Activated CD8-positive, alpha-beta memory T cell treated with anti-CD3 and anti-CD28 coated beads for 48 hours (primary cell): ENCODE data around the gene CUZD1.

Source experiments
- DNase-seq, 3 experiments: peaks; one replicate each; pipeline ENCODE4 v3.0.0-alpha.2; 2020; ENCODE audit warnings: low read depth in 2 of 3, low spot score in 2 of 3

Gene CUZD1

DNA sequence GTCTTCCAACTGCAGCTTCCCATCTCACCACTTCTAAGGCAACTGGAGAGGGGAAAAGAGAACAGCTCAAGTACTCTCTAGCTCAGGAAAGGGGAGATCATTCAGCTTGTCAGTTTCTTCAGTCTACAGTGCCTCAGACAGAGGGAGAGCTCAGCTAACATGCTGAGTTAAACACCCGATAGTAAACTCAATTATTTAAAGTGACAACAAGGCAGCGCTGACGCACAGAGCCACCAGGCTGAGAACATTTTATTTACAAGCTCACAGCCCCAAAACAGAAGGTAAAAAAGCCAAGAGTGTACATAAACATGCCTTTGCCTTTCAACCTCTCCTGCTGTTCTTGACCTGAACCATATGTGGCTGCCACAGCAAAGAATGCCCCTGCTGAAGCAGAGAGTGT, 10.1 kb upstream of the CUZD1 start:
- no peak for DNase-seq

- DNase-seq: no peak
Measured at GRCh38 chr10:122854648-122855047, 9.0 kb upstream of the CUZD1 start.

GRCh38 chr10:122853665-122854313, 8.1 kb upstream of the CUZD1 start:
- no peak for DNase-seq

DNA sequence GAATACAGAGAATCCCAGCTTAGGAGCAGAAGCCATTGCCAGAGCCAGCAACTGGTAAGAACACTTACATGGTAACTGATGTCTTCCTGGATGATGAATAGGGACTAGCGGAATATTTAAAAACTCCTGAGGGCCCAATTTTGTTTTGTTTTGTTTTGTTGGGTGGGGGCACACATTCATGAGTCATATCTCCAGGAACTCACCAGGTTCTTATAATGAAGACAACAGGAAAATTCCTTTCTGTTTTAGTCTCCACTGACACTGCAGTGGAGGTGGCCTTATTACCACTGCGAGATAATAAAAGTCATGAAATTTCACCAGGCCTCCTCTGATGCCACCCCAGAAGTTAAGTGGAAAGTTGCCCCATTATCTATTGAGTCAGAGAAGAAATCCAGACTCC, 6.6 kb upstream of the CUZD1 start:
- no peak for DNase-seq

DNA sequence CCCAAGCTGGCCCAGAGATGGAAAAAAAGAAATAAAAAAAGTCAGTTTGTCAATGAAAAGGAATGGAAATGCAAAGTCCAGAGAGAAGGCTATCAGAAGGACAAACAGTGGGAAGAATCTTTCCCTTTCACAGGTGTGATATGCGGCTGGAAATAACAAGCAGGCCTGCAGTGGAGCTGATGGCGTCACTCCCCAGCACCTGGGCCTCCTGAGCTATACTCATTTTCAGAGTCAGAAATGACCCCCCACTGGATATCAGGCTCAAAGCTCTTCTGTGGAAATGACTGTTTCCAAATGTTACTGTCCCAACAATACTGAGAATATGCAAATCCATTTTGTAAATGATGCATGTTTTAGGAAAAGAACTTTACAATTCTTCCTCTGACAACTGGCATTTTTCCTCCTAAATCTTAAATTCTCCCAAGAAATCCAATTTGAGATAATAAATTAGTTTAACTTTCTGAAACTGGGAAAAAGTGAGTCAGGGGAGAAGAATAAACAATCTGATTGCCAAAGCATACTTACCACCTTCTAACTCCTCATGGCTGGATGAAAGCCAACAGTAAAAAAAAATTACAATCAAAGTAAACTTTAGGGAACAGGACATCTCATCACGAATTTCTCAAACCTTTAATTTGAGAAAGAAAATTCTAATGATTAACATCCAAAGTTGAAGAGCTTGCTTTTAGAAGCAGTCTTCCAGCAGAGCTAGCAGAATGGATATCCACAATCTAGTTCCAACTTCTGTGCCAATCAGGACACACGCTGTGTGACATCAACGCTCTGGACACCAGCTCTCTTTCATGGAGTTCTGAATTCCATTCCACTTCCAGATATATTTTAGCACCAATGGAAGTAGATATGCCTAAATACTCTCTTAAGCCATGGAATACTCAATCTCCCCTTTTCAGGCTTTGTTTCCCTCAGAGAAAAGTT, 5.3 kb upstream of the CUZD1 start:
- no peak for DNase-seq

- DNase-seq: no peak
Measured at GRCh38 chr10:122849900-122850605, 4.4 kb upstream of the CUZD1 start.

- no peak for DNase-seq
Measured at GRCh38 chr10:122849090-122849489, 3.4 kb upstream of the CUZD1 start.

DNA sequence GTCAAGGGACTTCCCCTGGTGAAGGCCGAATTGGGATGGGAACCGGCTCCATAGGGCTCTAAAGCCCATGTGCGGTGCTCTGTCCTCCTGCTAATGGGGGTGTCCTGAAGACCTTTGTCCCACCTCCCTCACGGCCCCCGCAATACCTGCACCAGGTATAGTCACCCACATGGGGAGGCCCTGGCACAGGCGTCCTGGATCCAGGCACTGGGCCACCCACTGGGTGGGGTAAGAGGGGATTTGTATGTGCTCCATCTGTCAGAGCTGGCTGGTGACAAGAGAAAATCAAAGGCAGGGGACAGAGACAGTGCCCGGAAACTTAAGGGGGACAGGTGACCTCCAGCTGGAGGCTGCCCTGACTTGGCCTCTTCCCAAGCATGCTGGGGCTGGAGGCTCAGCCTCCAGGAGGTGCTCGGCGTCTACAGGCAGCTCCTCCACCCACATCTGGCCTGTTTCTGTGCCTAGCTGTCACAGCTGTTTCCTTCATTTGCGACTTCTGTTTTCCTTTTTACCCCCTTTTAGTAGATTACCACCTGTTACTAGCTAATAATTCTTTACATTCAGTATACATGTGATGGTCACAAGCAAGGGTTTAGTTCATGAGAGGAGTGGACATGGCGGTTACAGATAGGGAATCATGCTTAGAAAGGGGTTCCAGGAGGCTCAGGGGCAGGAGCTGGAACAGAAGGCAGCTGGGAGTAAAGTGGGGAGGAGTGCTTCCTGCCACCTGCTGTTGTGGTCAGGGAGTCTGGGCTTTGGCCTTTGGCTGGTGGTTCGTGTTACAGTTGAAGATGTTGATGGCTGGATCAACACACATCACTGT, 2.3 kb upstream of the CUZD1 start:
- no peak for DNase-seq

DNA sequence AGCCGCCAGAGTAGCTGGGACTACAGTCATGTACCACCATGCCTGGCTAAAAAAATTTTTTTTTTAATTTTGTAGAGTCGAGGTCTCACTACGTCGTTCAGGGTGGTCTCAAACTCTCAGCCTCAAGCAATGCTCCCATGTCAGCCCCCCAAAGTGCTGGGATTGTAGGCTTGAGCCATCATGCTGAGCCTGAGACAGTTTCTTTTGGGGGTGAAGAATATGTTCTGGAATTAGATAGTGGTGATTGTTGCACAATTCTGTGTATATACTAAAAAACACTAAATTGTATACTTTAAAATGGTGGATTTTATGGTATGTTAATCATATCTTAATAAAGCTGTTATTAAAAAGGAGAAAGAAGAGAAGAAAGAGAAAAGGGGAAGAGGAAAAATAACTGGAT, 1.5 kb downstream of the CUZD1 start:
- no peak for DNase-seq

DNA sequence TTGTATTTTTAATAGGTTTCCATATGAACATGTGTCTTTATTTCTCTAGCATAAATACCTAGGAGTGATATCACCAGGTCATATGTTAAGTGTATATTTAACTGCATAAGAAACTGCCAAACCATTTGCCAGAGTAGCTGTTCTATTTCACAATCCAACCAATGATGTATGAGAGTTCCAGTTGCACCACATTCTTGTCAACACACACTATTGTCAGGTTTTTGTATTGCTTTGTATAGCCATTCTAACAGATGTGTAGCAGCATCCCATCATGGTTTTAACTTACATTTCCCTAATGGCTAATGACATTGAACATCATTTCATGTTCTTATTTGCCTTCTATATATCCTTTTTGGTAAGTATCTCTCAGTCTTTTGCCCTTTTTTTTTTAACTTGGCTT, 4.1 kb downstream of the CUZD1 start:
- no peak for DNase-seq

- DNase-seq: no peak
Measured at GRCh38 chr10:122839505-122839904, 6.2 kb downstream of the CUZD1 start.

DNA sequence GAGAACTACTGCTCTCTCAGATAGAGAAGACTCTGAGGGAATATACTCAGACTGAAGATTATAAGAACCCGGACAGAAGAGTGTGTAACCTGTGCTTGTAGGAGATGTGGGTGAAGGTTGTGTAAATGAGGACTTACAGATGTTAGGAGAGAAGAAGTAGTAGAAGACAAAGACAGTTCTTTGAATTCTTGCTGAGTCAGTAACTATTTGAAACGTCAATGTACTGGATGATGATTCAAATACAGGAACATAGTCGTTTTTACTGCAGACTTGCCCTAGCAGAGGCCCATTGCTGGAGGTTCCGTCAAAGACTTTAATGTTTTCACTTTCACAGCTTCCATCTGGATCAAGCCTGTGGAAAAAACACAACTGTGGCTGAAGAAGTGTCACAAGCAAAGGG, 6.8 kb downstream of the CUZD1 start:
- no peak for DNase-seq

DNA sequence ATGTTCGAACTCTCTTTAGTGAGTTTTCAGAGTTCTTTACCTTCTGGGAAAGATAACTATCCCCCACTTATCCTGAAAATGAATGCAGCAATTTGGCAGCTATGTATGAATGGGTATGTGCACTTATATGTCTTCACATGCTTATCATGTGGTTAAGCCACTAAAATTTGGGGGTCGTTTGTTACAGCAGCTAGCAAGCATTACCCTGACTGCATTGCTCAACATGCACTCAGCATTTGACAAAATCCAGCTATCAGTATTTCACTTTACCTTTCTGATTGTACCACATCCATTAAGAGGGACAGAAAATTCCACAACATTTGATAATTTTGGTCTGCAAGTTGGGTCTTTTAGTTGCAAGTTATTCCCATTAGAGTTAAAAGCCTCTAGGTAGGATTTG, 9.7 kb downstream of the CUZD1 start:
- no peak for DNase-seq

GRCh38 chr10:122830965-122831353, 14.7 kb downstream of the CUZD1 start:
- DNase-seq: no peak

DNA sequence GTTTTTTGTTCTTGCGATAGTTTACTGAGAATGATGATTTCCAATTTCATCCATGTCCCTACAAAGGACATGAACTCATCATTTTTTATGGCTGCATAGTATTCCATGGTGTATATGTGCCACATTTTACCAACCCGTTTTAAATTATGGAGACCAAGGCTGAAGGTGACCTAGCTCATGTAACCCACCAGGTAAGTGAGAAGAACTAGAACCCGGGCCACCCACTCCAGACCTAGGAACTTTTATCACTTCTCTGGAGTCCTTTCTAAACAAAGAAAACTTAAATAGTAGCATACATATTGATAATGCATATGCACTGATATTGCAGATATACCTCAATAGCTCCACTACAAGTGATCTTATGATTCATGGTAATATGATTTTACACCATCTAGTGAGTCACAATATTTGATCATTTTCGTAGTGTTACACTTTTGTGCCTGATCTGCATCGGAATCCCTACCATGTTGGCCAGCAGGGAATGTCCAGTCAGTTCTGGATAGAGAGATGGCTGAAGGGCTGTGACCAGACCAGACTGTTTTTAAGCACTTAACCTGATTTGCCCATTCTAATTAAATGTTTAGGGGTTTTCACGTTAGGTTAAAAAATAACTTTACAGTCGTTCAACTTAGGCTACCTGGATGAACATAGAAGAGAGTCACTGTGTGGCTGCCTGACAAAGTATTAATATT, 15.2 kb downstream of the CUZD1 start:
- DNase-seq: no peak

DNA sequence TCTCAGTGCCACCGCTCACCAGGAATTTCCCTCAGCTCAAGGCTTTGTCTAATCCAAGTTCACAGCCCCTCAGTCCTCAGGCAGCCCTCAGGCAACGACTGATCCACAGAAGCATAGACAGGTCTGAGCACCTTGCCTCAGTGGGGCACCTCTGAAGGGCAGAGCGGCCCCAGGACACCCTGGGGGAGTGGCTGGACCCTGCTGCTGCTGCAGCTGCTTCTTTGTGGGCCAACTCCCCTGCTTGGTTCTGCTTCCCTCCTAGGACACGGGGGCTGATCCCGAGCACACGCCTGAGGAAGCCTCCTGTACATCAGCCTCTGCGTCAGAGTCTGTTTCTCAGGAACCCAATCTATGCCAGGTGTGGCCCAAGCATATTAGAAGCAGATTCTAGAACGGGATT, 16.2 kb downstream of the CUZD1 start:
- DNase-seq: no peak

DNA sequence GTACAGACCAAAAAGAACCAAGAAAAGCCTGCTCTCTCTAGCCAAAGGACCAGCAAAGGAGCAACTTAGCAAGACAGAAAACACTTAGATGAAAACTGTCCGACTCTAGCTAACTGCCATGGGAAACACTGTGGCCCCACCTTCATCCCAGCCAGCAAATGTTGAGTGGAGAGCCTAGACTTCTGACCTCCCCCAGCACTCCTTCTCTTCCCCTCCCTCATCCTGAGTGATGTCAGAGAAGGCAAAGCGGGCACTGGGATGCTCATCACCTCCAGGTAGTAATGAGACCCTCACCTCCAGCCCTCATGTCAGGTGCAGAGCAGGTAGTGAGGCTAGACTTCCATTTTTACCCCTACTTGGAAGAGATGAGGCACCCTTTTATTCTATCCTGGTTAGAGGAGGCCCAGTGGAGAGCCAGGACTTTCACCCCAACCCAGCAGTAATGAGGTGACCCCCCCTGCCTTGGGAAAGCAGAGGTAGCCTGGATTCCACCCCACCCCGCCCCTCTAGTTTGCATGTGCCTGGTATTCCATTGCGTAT, 16.9 kb downstream of the CUZD1 start:
- no peak for DNase-seq

DNA sequence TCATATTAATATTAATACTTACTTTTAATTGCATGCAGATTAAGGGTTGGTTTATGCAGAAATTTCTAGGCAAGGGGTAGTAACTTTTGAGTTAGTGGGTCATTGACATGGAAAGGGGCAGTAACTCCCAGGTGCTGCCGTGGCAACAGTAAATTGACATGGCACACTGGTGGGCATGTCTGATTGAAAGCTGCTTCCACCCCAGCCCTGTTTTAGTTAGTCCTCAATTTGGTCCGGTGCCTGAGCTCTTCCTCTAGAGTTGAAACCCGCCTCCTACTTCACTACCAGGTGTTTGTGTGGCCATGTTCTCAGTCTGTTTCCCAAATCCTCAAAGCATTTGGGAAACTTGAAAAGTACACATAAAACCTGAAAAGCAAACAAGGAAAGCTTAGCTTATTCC, 18.4 kb downstream of the CUZD1 start:
- DNase-seq: no peak

DNA sequence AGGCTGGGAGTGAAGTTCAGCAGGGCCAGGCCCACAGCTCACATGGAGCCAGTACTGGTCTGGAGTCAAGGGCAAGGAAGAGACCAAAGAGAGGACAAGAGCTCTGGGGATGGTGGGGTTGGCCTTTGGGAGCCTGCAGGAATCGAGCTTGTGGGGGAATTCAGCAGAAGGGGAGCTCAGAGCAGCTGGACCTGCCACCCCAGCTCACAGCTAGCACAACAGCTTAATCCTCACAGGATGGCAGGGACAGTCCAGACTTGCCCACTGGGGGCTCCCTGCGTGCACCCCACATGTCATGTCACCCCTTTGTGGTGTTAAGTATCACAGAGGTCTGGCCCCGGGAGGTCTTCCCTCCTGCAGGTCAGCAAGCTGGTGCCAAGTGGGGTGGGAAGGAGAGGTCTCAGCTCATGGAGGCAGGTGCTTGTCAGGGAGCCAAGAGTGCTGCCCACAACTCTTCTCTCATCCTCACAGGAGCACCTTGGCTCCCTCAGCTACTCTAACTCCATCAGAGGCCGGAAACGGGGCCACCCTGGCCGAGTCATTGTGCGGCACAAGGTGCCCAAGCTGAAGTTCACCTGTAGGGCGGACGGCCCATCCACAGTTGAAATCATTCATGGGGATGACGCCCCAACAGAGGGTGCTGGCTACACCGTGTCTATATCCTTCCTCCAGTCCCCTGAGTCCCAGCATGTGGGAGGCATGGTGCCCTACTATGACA, 22.5 kb downstream of the CUZD1 start:
- DNase-seq: no peak

DNA sequence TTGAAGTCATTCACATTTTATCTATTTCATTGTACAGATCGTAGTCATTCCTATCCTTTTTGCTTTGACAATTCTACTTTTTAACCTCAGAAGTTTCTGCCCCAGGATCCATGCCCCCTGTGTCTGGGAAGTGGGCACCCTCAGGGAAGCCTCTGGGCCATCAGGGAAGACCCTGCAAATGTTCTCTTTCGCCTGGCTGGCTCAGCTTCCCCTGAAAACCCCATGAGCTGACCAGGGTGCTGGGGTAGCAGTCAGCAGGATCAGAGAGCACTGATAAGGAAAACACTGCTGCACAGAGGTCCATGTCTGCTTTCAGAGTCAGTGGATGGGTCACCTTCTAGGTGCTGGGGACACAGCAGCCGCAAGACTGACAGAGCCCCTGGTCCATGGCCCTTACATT, 23.8 kb downstream of the CUZD1 start:
- no peak for DNase-seq
